Ovary (tissue), 9 donors: ENCODE measurements around the gene DCAF7. TPM values are rescaled to one million over a fixed set of nuclear protein-coding genes. Genes with fewer than 3 reads are reported as not detected.
A peak's percentile ranks its signal among the peaks of the same experiment; 100 is the strongest.

Source experiments
- DNase-seq, 5 donors: peaks; one replicate each; pipeline ENCODE4 v3.0.0-alpha.2; 2019 to 2020
- H3K27ac ChIP-seq, 2 donors: fragments of 200-600 bp; one replicate each; pipeline versions ENCODE4 v1.5.1 to v1.8.0; 2019 to 2022
- H3K27me3 ChIP-seq: fragments of 200-600 bp; one replicate; pipeline ENCODE4 v1.8.0; 2022
- H3K36me3 ChIP-seq: fragments of 200-600 bp; sonication (generic); one replicate; pipeline ENCODE4 v1.5.1; 2019
- H3K4me1 ChIP-seq: one replicate; pipeline ENCODE4 v1.8.1; 2013; ENCODE audit warnings: mild to moderate bottlenecking, moderate library complexity; ENCODE audit not compliant: insufficient read depth
- H3K4me3 ChIP-seq: fragments of 200-600 bp; sonication (generic); one replicate; pipeline ENCODE4 v1.5.1; 2017
- H3K9me3 ChIP-seq, 2 donors: fragments of 200-600 bp in 1 of 2; sonication (generic) in 1 of 2; one replicate each; pipeline versions ENCODE4 v1.5.1 to v1.8.1; 2013 to 2019; ENCODE audit warnings: mild to moderate bottlenecking in 1 of 2, moderate library complexity in 1 of 2
- CTCF ChIP-seq, 3 donors: fragments of 450-650 bp in 2 of 3; fragments of 200-600 bp in 1 of 3; IDR thresholded peaks; one replicate each; pipeline versions ENCODE4 v1.5.1 to v1.8.0; 2016 to 2022; ENCODE audit warnings: antibody characterized with exemption in 3 of 3, mild to moderate bottlenecking in 1 of 3
- EP300 ChIP-seq: sonication (generic); formaldehyde crosslinking; IDR thresholded peaks from one replicate; pipeline ENCODE4 v1.6.1; 2017; ENCODE audit warnings: antibody characterized with exemption
- POLR2A ChIP-seq: fragments of 450-650 bp; IDR thresholded peaks from one replicate; pipeline ENCODE4 v1.6.1; 2017; ENCODE audit warnings: antibody characterized with exemption, mild to moderate bottlenecking, moderate library complexity
- WGBS, 3 donors: extraction: QIAGEN DNeasy Blood & Tissue Kit in 1 of 3; methylation state at CpG; one replicate each; pipeline versions ENCODE4 v1.1.5 to v1.1.7; 2013 to 2017; 5-methylcytosine and 5-hydroxymethylcytosine counted together
- intact Hi-C, 4 donors: fragments of 100-400 bp; cut with DNase I; formaldehyde crosslinking; loops; one replicate each; pipeline versions ENCODE4 v1.11.0 to v1.15.1; 2022 to 2023
- polyA plus RNA-seq, 2 donors: library from polyadenylated mRNA; stranded (reverse); fragments of 200-250 nt in 1 of 2; fragments of 350-450 nt in 1 of 2; fragmentation: Illumina TruSeq in 1 of 2; extraction: RNeasy Lipid Tissue Mini Kit (QIAGEN cat#74804) in 1 of 2; gene quantifications; one replicate each; pipeline ENCODE4 v1.2.3, GENCODE V29; 2013 to 2014
- total RNA-seq, 7 donors: library from RNA; depleted of rRNA in 2 of 7; stranded (reverse); fragments of >200 nt in 2 of 7; fragmentation: NEBNext Ultra II Directional in 3 of 7; extraction: Animal tissue kit (Norgen Biotek cat#: 25700) in 3 of 7; gene quantifications; one replicate each; pipeline versions ENCODE4 v1.1.0 to v1.2.4, GENCODE V29; 2016 to 2023
- donor health status: DM: no; HTN: no; CAD: no; lungs with moderate emphysema.
- donor health status: DM: no; HTN: no; CAD: no.
- donor health status: Bipolar disorder and iron deficiency.
- donor health status: DM: yes; HTN: yes; CAD: no.
- donor health status: DM: no; HTN: no; CAD: no.
- donor health status: DM: yes; HTN: yes; CAD: no.

DCAF7 gene
- total and polyA plus RNA-seq, 9 donors = 14.9 to 62.5 (median 49.7) TPM

DNA sequence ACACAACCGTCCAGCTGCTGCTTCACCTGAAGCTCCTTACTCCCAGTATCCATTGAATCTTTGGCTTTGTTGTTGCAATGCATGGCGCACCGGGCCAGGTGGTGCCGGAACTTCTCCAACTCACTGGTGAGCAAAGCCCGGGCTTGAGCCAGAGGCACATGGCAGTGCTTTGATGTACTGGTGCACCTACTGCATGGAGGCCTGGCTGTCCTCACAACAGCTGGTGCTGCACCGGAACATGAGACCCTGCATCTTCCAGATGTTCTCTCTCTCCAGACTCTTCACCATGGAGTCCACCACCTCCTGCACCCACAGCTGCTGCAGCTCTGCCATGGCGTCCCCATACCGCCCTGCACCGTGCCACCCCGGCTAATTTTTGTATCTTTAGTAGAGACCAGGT, 60.6 kb downstream of the DCAF7 start:
- WGBS, 3 donors = 86 to 90% (median 86%) methylated on average over 10 of the region's 10 CpGs
- no peak for TF ChIP-seq CTCF (IDR thresholded peaks at IDR 0.05)
- TF ChIP-seq EP300 = no peak
- TF ChIP-seq POLR2A = no peak

DNA sequence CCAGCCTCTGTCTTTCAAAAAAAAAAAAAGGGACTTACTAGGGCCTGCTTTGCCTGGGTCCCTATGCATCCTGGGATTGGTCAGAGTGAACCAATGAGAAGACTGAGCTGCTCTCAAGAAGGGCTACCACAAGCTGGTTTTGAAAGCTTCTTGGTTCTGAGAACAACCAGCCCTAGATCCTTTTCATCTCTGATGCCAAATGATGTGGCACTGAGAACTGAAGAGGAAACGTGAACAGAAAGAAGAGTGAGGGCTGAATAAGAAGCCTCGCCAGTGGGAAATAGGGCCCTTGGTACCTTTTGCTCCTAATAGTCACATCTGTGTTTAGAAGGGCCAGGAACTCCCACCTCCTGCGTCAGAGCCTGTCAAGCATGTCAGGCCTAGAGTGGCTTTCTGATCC, 61.1 kb downstream of the DCAF7 start:
- no peaks in the 10 kb centered on the region for H3K9me3 ChIP-seq
- no peaks in the 10 kb centered on the region for H3K4me1 ChIP-seq
- no peak overlapping the region for H3K27ac ChIP-seq
- 80 to 86% (median 82%) methylated on average over 3 of the region's 3 CpGs for WGBS, 3 donors
- TF ChIP-seq POLR2A (no peak), CTCF (IDR thresholded peaks at IDR 0.05) (no peak), EP300 (no peak)
- intact Hi-C loops = loop anchor here in 2 of 4 donors (5.0 to 10.0 kb wide), 3 partner anchors 67 to 189 kb away; no protein-coding TSS in a partner anchor
- no peak for DNase-seq
- no peaks in the 10 kb centered on the region for H3K36me3 ChIP-seq
- no peaks in the 10 kb centered on the region for H3K27me3 ChIP-seq
- no peak overlapping the region for H3K4me3 ChIP-seq

More for the DNA sequence above, 60.6 kb downstream of the DCAF7 start:
- no peaks in the 10 kb centered on the region for H3K27me3 ChIP-seq
- DNase-seq = no peak
- no peak overlapping the region for H3K4me3 ChIP-seq
- H3K36me3 ChIP-seq = no peaks in the 10 kb centered on the region
- no peaks in the 10 kb centered on the region for H3K4me1 ChIP-seq
- intact Hi-C loops = loop anchor here in 2 of 4 donors (5.0 to 10.0 kb wide), 3 partner anchors 66 to 189 kb away; no protein-coding TSS in a partner anchor
- H3K9me3 ChIP-seq = no peaks in the 10 kb centered on the region
- H3K27ac ChIP-seq = no peak overlapping the region

DNA sequence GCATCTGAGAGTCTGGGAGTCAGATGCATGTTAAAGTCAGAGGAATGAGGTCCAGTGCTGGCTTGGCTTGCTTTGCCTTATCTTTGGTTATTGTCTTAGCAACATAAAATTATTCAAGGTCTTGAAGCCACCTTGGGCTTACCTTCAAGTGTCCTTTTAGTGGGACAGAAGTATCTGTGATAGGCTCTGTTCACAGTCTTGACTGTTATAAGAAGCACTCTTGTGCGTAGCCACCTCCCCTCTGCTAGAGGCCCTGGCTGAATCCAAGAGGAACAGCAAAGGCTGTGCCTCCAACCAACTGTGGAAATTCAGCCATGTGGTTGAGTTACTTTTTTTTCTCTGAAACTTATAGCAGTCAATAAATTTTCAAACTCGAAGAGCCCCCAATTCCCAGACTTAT, 63.4 kb downstream of the DCAF7 start:
- H3K9me3 ChIP-seq = no peaks in the 10 kb centered on the region
- no peak overlapping the region for H3K4me3 ChIP-seq
- H3K27me3 ChIP-seq = no peaks in the 10 kb centered on the region
- 83 to 85% (median 84%) methylated on average over 2 of the region's 2 CpGs for WGBS, 3 donors
- DNase-seq = no peak
- TF ChIP-seq CTCF (IDR thresholded peaks at IDR 0.05) = no peak
- TF ChIP-seq EP300 = no peak
- no peak for TF ChIP-seq POLR2A
- H3K36me3 ChIP-seq = no peaks in the 10 kb centered on the region
- no peak overlapping the region for H3K27ac ChIP-seq
- H3K4me1 ChIP-seq = no peaks in the 10 kb centered on the region
- intact Hi-C loops = loop anchor here in 2 of 4 donors (5.0 to 10.0 kb wide), 3 partner anchors 69 to 191 kb away; no protein-coding TSS in a partner anchor

DNA sequence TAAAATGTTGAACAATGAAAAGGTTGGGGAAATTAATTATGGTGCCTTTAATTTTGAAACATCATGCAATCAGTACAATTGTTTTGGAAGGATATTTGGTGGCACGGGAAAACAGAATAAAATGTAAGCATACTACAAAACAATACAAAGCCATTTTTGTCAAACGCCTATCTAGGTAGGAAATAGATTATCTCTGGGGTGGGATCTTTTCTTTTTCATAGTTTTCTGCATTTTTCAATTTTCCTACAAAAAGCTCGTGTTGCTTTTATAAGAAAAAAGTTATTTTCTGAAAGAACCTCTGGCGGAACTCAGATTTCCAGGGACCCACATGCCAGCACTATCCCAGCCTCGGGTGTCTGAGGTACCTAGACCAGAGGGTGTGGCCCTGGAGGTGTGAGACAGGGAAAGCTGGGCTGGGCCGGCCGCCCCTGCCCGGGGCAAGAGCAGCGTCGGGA, 71.0 kb downstream of the DCAF7 start:
- no peaks in the 10 kb centered on the region for H3K9me3 ChIP-seq
- DNase-seq = no peak
- peak overlapping the region; percentile 64 for H3K4me3 ChIP-seq
- 3 to 6% (median 4%) methylated on average over 10 of the region's 10 CpGs for WGBS, 3 donors
- H3K4me1 ChIP-seq = peaks cover 6% of the 10 kb centered on the region
- H3K36me3 ChIP-seq = no peaks in the 10 kb centered on the region
- intact Hi-C loops = no loop called here
- no peak for TF ChIP-seq CTCF (IDR thresholded peaks at IDR 0.05)
- H3K27me3 ChIP-seq = no peaks in the 10 kb centered on the region
- H3K27ac ChIP-seq = peak overlapping the region; percentile 44 to 89
